ENCODE measurements around the gene PARP8. TPM values are rescaled to one million over a fixed set of nuclear protein-coding genes. Genes with fewer than 3 reads are reported as not detected.

The PARP8 gene
- total and polyA plus RNA-seq, 2 of the 8 experiments (the other 6 are each of a cell fraction or from before 2014, with no cell fraction given): 16.6 to 30.6 TPM

DNA sequence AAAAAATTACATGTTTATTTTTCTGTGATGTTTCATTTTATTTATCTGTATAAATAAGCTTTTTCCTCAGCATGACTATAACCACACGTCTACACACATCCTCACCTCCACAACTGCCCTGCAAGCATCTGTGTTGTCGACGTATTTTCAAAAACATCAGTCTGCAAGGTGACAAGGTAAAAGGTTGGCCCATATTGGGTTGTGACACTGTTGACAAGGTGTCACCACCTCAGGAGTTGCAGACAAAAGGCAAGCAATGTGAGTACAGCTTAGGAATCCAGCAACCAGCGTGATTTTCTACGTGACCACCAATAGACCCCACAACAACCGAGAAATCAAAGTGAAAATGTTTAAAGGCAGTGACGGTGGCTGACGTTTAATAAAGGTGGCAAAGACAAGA is 187.6 kb downstream of the PARP8 start (continued):
- TF ChIP-seq, protein P1, sequence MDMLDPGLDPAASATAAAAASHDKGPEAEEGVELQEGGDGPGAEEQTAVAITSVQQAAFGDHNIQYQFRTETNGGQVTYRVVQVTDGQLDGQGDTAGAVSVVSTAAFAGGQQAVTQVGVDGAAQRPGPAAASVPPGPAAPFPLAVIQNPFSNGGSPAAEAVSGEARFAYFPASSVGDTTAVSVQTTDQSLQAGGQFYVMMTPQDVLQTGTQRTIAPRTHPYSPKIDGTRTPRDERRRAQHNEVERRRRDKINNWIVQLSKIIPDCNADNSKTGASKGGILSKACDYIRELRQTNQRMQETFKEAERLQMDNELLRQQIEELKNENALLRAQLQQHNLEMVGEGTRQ (IDR thresholded peaks at IDR 0.05; ENCODE audit: low read length): no peak
- TF ChIP-seq BCL11A (IDR thresholded peaks at IDR 0.05; ENCODE audit: low read depth in 2 of 2, low read length in 2 of 2): no peak
- no peak for TF ChIP-seq YY1 (IDR thresholded peaks at IDR 0.05; ENCODE audit: low read depth, low read length)

Data from H1 (cell line).